Kasumi-1 (cell line): ENCODE measurements around the gene SLC39A6.
"Not testable (repeated sequence)": the region's sequence is repeated elsewhere in the genome, so short reads cannot be mapped to it uniquely, and the experiment has no call there.

Experiments
- DNase-seq, 2 experiments: peaks; one replicate each; lab custom pipeline; 2025; lab: John Stamatoyannopoulos, UW

SLC39A6 gene

DNA sequence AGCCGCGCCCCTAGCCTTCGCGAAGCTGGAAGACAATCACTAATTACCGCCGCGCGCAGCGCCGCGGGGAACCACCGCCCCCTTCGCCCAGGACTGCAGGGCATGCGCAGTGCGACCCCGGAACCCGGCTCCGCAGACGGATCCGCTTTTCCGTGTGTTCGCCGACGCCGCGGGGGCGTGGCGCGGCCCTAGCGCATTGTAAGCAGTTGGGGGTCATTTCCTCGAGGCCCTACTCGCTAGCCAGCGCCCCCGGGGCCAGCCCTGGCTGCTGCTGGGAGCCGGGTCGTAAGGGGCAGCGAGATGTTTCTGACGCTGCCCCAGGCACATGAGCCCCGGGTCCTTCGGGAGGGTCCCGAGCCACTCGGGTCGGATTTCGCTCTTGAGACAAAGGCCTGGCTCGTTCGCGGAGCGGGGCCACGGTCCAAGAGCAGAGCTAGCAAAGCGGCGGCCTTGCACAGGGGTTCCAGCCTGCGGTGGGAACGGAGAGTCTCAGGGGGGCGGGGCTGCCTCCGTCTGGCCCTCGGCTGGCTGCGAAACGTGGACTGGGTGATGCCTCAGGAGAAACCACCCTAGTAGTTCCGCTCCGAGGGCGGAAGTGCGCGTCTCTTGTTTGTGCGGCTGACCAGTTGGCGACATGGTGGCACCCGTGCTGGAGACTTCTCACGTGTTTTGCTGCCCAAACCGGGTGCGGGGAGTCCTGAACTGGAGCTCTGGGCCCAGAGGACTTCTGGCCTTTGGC lies at the start of gene SLC39A6, which contains the start of gene ELP2:
TSS of gene SLC39A6 (minus strand) at position 41 of the 739 bp plus-strand sequence. CDS start 2,333 bp downstream, outside the sequence.
TSS of gene ELP2 (plus strand) at position 600 of the 739 bp plus-strand sequence. CDS start at position 635, 35 bp downstream.
- peak; percentile 94 to 95 for DNase-seq

DNA sequence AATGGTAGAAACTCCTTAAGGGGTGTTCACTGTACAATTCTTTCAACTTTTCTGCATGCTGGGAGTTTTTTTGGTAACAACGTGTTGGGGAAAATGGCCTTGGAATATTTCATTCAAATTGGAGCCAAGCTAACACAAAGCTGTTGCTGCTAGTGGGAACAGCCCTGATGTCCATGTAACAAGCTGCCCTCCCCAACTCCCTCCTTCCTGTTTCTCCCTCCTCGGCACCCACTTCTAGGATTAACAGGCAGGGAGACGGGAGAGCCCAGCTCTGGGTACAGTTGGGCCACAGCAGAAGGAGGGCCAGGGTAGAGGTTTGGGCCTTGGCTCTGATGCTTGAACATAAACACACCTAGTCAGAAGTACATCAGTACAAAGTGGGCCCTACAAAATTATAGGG lies 48.8 kb upstream of the SLC39A6 start:
- no peak for DNase-seq

DNA sequence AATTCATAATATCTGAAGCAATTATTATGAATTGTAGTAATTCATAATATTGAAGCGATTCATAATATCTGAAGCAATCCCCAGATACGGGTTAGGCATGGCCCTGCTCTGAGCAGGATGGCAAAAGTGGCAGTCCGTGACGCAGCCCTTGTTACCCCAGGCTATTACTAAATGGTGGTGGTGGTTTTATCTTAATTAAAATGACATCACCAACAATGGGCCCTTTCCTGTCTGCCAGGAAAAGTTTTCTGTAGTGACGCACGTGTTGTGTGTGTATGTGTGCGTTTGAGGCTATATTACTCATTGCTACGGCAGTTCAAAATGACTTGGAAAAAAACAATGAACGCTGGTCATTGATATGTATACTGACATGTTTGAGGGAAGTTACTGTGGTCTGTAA lies 47.6 kb upstream of the SLC39A6 start:
- DNase-seq = no peak

- no peak for DNase-seq
These were observed 47.0 kb upstream of the SLC39A6 start for GRCh38 chr18:36176177-36176584.

- DNase-seq = no peak
These were observed 46.3 kb upstream of the SLC39A6 start for GRCh38 chr18:36175481-36175880.

GRCh38 chr18:36169938-36170337 lies 40.8 kb upstream of the SLC39A6 start:
- no peak for DNase-seq

DNA sequence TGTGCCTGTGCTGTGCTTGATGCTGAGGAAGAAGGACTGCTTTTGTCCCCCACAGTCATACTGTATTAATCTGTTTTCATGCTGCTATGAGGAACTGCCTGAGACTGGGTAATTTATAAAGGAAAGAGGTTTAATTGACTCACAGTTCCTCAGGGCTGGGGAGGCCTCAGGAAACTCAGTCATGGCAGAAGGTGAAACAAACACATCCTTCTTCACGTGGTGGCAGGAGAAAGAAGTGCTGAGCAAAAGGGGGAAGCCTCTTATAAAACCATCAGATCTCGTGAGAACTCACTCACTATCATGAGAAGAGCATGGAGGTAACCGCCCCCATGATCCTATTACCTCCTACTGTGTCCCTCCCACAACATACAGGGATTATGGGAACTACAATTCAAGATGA lies 39.2 kb upstream of the SLC39A6 start:
- not testable (repeated sequence) for DNase-seq

- no peak for DNase-seq
These were observed 38.6 kb upstream of the SLC39A6 start for GRCh38 chr18:36167692-36168218.

- no peak for DNase-seq
These were observed 33.8 kb upstream of the SLC39A6 start for GRCh38 chr18:36162981-36163380.

DNA sequence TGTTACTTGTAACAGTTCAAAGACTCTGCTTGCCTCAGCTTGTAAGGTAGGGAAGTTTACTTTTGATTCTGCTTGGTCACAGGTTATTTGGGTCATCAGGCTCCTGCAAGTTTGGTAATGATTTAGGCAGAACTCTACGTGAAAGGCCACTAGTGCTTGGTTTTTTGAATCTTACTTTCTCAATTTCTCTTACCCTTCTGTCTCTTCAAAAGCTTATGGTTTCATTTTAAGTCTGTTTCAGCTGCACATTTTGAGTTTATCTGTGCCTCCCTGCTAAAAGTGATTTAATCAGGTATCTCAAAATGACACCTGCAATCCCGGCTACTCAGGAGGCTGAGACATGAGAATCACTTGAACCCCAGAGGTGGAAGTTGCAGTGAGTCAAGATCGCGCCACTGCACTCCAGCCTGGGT lies 31.8 kb upstream of the SLC39A6 start:
- DNase-seq = no peak

GRCh38 chr18:36158266-36158867 lies 29.2 kb upstream of the SLC39A6 start:
- DNase-seq = no peak

GRCh38 chr18:36157441-36157840 lies 28.3 kb upstream of the SLC39A6 start:
- DNase-seq = no peak

GRCh38 chr18:36155851-36156757 lies 27.0 kb upstream of the SLC39A6 start:
- no peak for DNase-seq

GRCh38 chr18:36153771-36154170 lies 24.6 kb upstream of the SLC39A6 start:
- no peak for DNase-seq

DNA sequence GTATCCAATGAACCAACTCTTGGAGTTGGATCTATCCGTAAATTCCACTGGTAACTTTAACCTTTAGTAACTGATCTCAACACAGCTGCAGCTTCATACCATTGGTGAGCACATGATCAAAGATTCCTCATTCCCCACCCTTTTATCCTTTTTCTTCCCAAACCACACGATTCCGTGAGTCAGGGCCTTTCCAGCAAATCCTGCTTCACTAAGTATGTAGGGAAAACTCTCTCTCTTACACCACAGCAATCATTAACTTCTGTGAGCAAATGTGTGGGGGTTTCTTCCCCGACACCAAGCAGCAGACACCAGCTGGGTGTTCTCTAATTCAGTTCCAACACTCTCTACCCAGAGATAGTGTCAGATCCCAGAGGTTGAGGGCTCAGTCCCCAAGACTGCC lies 24.1 kb upstream of the SLC39A6 start:
- DNase-seq = no peak

- no peak for DNase-seq
These were observed 23.6 kb upstream of the SLC39A6 start for GRCh38 chr18:36152781-36153180.

GRCh38 chr18:36149514-36150289 lies 20.6 kb upstream of the SLC39A6 start:
- no peak for DNase-seq

DNA sequence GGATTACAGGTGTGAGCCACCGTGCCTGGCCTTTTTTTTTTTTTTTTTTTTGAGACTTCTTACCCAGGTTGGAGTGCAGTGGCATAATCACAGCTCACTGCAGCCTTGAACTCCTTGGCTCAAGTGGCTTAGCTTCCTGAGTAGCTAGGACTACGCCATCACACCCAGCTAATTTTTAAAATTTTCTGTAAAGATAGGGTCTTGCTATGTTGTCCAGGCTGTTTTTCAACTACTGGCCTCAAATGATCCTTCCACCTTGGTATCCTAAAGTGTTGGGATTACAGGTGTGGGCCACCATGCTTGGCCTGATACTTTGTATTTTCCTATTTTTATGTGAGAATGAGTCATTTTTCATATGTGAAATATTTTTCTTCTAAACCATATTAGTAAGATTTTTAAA lies 14.3 kb upstream of the SLC39A6 start:
- DNase-seq = no peak

- DNase-seq = no peak
These were observed 13.6 kb upstream of the SLC39A6 start for GRCh38 chr18:36142751-36143150.

DNA sequence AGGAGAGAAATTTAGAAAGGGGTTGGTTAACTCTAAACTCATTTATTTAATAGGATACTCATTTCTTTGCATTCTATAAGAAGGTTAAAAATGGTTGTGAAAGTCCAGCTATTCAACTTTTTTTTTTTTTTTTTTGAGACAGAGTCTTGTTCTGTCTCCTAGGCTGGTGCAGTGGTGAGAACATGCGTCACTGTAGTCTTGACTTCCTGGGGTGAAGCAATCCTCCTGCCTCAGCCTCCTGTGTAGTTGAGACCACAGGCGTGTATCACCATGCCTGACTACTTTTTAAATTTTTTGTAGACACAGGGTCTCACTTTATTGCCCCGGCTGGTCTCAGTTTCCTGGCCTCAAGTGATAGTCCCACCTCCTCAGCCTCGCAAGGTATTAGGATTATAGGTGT lies 12.4 kb upstream of the SLC39A6 start:
- DNase-seq = peak; percentile 19 to 21

- DNase-seq = no peak
These were observed 10.1 kb upstream of the SLC39A6 start for GRCh38 chr18:36139245-36139644.
